ENCODE measurements around the gene SLC6A6. TPM values are rescaled to one million over a fixed set of nuclear protein-coding genes. Genes with fewer than 3 reads are reported as not detected.
A peak's percentile ranks its signal among the peaks of the same experiment; 100 is the strongest.

SLC6A6 gene
- total RNA-seq, 1 donor from 2014 or later, result 32.9 TPM

- no peaks in the 10 kb centered on the region for H3K79me2 ChIP-seq (ENCODE audit: low read depth)
- no peaks in the 10 kb centered on the region for H3K4me1 ChIP-seq
- Mint-ChIP-seq H3K4me3 (no peak overlapping the region), H3K27me3 (ENCODE audit: insufficient read depth, low read depth) (peaks cover 6% of the 10 kb centered on the region), H3K9me3 (peaks cover 5% of the 10 kb centered on the region), H3K36me3 (peaks cover 11% of the 10 kb centered on the region), H3K4me1 (no peaks in the 10 kb centered on the region), H3K27ac (no peak overlapping the region)
- no peak overlapping the region for H3K9ac ChIP-seq
- no peaks in the 10 kb centered on the region for H3K27me3 ChIP-seq
- no peaks in the 10 kb centered on the region for H4K20me1 ChIP-seq (ENCODE audit: low read depth)
- no peak overlapping the region for H3K4me3 ChIP-seq
- no peaks in the 10 kb centered on the region for H3F3A ChIP-seq (ENCODE audit: low read depth)
- no peaks in the 10 kb centered on the region for H3K36me3 ChIP-seq
- no peak overlapping the region for H3K27ac ChIP-seq
- H3K9me3 ChIP-seq (ENCODE audit: low read depth), result no peaks in the 10 kb centered on the region
- TF ChIP-seq EZH2 (IDR thresholded peaks at IDR 0.05) (no peak), EZH2phosphoT487 (IDR thresholded peaks at IDR 0.05) (no peak)
- TF ChIP-seq, protein P1, sequence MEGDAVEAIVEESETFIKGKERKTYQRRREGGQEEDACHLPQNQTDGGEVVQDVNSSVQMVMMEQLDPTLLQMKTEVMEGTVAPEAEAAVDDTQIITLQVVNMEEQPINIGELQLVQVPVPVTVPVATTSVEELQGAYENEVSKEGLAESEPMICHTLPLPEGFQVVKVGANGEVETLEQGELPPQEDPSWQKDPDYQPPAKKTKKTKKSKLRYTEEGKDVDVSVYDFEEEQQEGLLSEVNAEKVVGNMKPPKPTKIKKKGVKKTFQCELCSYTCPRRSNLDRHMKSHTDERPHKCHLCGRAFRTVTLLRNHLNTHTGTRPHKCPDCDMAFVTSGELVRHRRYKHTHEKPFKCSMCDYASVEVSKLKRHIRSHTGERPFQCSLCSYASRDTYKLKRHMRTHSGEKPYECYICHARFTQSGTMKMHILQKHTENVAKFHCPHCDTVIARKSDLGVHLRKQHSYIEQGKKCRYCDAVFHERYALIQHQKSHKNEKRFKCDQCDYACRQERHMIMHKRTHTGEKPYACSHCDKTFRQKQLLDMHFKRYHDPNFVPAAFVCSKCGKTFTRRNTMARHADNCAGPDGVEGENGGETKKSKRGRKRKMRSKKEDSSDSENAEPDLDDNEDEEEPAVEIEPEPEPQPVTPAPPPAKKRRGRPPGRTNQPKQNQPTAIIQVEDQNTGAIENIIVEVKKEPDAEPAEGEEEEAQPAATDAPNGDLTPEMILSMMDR (IDR thresholded peaks at IDR 0.05), result peak; percentile 8
- no peak overlapping the region for H3K4me2 ChIP-seq
- DNase-seq (ENCODE audit: low spot score), result no peak
- no peak overlapping the region for H2AFZ ChIP-seq (replicated peaks)
These were observed 94.9 kb downstream of the SLC6A6 start for GRCh38 chr3:14497321-14497720.

DNA sequence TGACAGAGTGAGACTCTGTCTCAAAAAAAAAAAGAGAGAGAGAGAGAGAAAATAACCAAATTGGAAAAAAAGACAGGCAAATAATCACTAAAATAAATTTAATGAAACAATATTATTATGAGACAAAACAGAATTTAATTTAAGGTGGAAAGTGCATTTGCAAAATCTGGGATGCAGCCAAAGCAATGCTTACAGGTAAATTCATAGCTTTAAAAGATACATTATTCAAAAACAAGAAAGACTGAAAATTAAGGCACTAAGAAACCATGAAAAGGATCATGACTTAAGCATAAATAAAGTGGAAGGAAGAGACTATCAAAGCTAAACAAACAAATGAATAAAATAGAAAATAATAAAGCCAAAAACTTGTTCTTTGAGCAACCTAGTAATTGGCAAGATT is 100.1 kb downstream of the SLC6A6 start:
- Histone ChIP-seq H4K20me1 (ENCODE audit: low read depth) (no peaks in the 10 kb centered on the region), H3K79me2 (ENCODE audit: low read depth) (no peaks in the 10 kb centered on the region), H3K9me3 (ENCODE audit: low read depth) (no peaks in the 10 kb centered on the region), H3F3A (ENCODE audit: low read depth) (no peaks in the 10 kb centered on the region), H3K9ac (no peak overlapping the region), H3K36me3 (no peaks in the 10 kb centered on the region), H3K4me1 (no peaks in the 10 kb centered on the region), H3K4me3 (no peak overlapping the region), H3K27ac (no peak overlapping the region), H3K4me2 (no peak overlapping the region), H3K27me3 (no peaks in the 10 kb centered on the region), H2AFZ (replicated peaks) (no peak overlapping the region)
- TF ChIP-seq EZH2 (IDR thresholded peaks at IDR 0.05) (no peak), EZH2phosphoT487 (IDR thresholded peaks at IDR 0.05) (no peak)
- TF ChIP-seq, protein P1 (IDR thresholded peaks at IDR 0.05), result no peak
- no peak for DNase-seq (ENCODE audit: low spot score)
- Mint-ChIP-seq H3K4me3 (no peak overlapping the region), H3K27me3 (ENCODE audit: insufficient read depth, low read depth) (peaks cover 6% of the 10 kb centered on the region), H3K9me3 (peaks cover 20% of the 10 kb centered on the region), H3K4me1 (peaks cover 6% of the 10 kb centered on the region), H3K27ac (no peak overlapping the region), H3K36me3 (peaks cover 18% of the 10 kb centered on the region)

DNA sequence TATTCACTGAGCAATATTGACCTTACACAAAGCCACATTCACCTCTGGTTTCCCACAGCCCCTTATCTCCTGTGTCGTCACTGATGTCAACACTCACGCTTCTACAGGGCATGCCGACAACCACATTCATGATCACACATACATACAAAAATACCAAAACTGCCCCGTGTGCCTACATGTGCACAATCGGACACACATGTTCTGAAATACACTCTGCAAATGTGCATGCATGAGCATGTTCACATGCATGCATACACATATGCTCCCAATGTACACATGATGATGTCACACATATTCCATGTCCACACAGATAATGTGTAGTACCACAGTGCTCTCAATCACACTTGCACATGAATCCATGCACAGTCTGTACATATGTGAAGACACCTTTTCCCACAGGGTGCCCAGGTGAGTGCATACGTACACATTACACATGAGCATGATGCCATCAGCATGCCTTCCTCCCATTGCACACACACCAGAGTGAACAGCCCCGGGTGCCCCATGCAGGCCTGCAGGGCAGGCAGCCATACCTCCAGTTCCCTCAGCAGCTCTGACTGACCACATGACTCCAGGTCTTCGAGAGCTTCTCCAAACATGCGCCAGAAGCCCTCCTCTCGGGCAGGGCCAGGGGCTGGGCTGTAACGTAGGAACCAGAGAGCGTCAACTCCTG is 100.8 kb downstream of the SLC6A6 start:
- Histone ChIP-seq H3K4me1 (no peaks in the 10 kb centered on the region), H3K27ac (no peak overlapping the region), H4K20me1 (ENCODE audit: low read depth) (no peaks in the 10 kb centered on the region), H3K4me2 (no peak overlapping the region), H3K9ac (no peak overlapping the region), H3K9me3 (ENCODE audit: low read depth) (no peaks in the 10 kb centered on the region), H3F3A (ENCODE audit: low read depth) (no peaks in the 10 kb centered on the region), H2AFZ (replicated peaks) (no peak overlapping the region), H3K79me2 (ENCODE audit: low read depth) (no peaks in the 10 kb centered on the region), H3K4me3 (no peak overlapping the region), H3K27me3 (no peaks in the 10 kb centered on the region), H3K36me3 (no peaks in the 10 kb centered on the region)
- no peak overlapping the region for H3K27ac Mint-ChIP-seq
- H3K4me1 Mint-ChIP-seq, result peaks cover 6% of the 10 kb centered on the region
- peaks cover 11% of the 10 kb centered on the region for H3K27me3 Mint-ChIP-seq (ENCODE audit: insufficient read depth, low read depth)
- peaks cover 18% of the 10 kb centered on the region for H3K36me3 Mint-ChIP-seq
- TF ChIP-seq EZH2phosphoT487 (IDR thresholded peaks at IDR 0.05) (no peak), EZH2 (IDR thresholded peaks at IDR 0.05) (no peak)
- TF ChIP-seq, protein P1 (IDR thresholded peaks at IDR 0.05), result no peak
- H3K4me3 Mint-ChIP-seq, result no peak overlapping the region
- no peak for DNase-seq (ENCODE audit: low spot score)
- H3K9me3 Mint-ChIP-seq, result peaks cover 20% of the 10 kb centered on the region

All from neural progenitor cell (in vitro differentiated cells).